Naive B cell (primary cell): Measurements from ENCODE around the gene GADD45G. TPM values are rescaled to one million over a fixed set of nuclear protein-coding genes. Genes with fewer than 3 reads are reported as not detected.

Experiments used
- ATAC-seq, 2 donors: fragments of 150-1000 bp; cut with Tn5 transposase; 2 replicates each; pipeline ENCODE4 v1.10.0; 2021; ENCODE audit warnings: low read depth in 2 of 2, mild to moderate bottlenecking in 2 of 2, moderate library complexity in 2 of 2
- DNase-seq: peaks from one replicate; pipeline ENCODE4 v3.0.0; 2022
- H3K27ac Mint-ChIP-seq, 6 donors: one replicate each; pipeline ENCODE4 v1.8.0; 2020 to 2022; ENCODE audit warnings: mild to moderate bottlenecking in 6 of 6, mixed read lengths in 6 of 6, moderate library complexity in 5 of 6, inconsistent platforms in 2 of 6
- H3K27me3 Mint-ChIP-seq, 3 donors: one replicate each; pipeline ENCODE4 v1.8.0; 2021 to 2022; ENCODE audit warnings: mixed read lengths in 3 of 3, mild to moderate bottlenecking in 1 of 3
- H3K36me3 Mint-ChIP-seq, 2 donors: one replicate each; pipeline ENCODE4 v1.8.0; 2020 to 2022; ENCODE audit warnings: mixed read lengths in 2 of 2, inconsistent platforms in 1 of 2, mild to moderate bottlenecking in 1 of 2
- H3K4me1 Mint-ChIP-seq, 3 donors: one replicate each; pipeline ENCODE4 v1.8.0; 2020 to 2022; ENCODE audit warnings: mixed read lengths in 3 of 3, inconsistent platforms in 1 of 3, mild to moderate bottlenecking in 1 of 3, moderate library complexity in 1 of 3
- H3K4me3 Mint-ChIP-seq, 8 donors: one replicate each; pipeline ENCODE4 v1.8.0; 2020 to 2022; ENCODE audit warnings: mild to moderate bottlenecking in 8 of 8, mixed read lengths in 8 of 8, moderate library complexity in 8 of 8, inconsistent platforms in 2 of 8
- H3K9me3 Mint-ChIP-seq, 7 donors: one replicate each; pipeline ENCODE4 v1.8.0; 2020 to 2022; ENCODE audit warnings: mixed read lengths in 7 of 7, mild to moderate bottlenecking in 5 of 7, inconsistent platforms in 2 of 7, moderate library complexity in 1 of 7
- polyA plus RNA-seq, 6 donors: library from polyadenylated mRNA; unstranded; fragments of 300-500 nt; fragmentation: Illumina TruSeq; gene quantifications; one replicate each; pipeline ENCODE4 v1.2.3, GENCODE V29; 2021; ENCODE audit warnings: low read depth in 6 of 6

The GADD45G gene
- polyA plus RNA-seq, 6 donors from 2014 or later: 0.32 to 3.1 (median 0.96) TPM; not detected in 1

DNA sequence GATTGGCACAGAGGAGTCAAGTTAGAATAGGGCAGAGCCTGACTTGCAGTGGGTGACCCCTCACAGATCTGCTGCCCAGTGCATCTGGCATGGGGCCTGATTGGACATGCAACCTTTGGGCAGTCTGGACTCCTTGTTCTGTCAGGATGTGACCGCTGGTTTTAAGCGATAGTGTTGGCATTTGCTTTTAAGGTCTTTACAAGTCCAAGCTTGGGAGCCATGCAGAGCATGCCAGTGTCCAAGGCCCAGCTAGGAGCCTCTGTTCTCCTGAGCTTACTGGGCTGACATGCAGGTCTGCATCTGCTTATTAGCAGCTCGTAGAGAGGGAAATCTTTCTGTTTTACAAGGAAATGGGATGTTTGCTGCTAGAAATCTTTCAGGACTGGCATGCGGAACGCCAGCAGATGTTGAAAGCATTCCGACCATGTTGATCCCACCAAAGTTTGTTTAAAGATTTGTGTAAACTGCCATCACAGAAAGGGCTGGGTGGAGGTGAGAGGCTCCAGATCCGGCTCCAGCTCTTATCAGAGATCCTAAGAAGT lies 27.5 kb downstream of the GADD45G start:
- Mint-ChIP-seq H3K4me1 (no peaks in the 10 kb centered on the region), H3K27ac (no peak overlapping the region), H3K4me3 (no peak overlapping the region), H3K27me3 (peaks cover 0 to 8% (median 4%) of the 10 kb centered on the region in 3 donors), H3K9me3 (no peaks in the 10 kb centered on the region), H3K36me3 (no peaks in the 10 kb centered on the region)
- DNase-seq (no peak), ATAC-seq (no peak)

- H3K27ac Mint-ChIP-seq: peak overlapping the region in 1 of 6 donors; percentile 59
- H3K36me3 Mint-ChIP-seq: no peaks in the 10 kb centered on the region
- DNase-seq: no peak
- no peaks in the 10 kb centered on the region for H3K9me3 Mint-ChIP-seq
- peaks cover 0 to 8% (median 4%) of the 10 kb centered on the region in 3 donors for H3K27me3 Mint-ChIP-seq
- H3K4me3 Mint-ChIP-seq: no peak overlapping the region
- no peaks in the 10 kb centered on the region for H3K4me1 Mint-ChIP-seq
- ATAC-seq: no peak
Observed at GRCh38 chr9:89632736-89633135, 27.9 kb downstream of the GADD45G start.

GRCh38 chr9:89633404-89633803 lies 28.6 kb downstream of the GADD45G start:
- H3K36me3 Mint-ChIP-seq: no peaks in the 10 kb centered on the region
- H3K27me3 Mint-ChIP-seq: peaks cover 0 to 8% (median 4%) of the 10 kb centered on the region in 3 donors
- H3K4me3 Mint-ChIP-seq: no peak overlapping the region
- no peaks in the 10 kb centered on the region for H3K4me1 Mint-ChIP-seq
- H3K9me3 Mint-ChIP-seq: no peaks in the 10 kb centered on the region
- H3K27ac Mint-ChIP-seq: no peak overlapping the region
- ATAC-seq: no peak
- no peak for DNase-seq

GRCh38 chr9:89633920-89634319 lies 29.1 kb downstream of the GADD45G start:
- Mint-ChIP-seq H3K27ac (no peak overlapping the region), H3K4me1 (no peaks in the 10 kb centered on the region), H3K36me3 (no peaks in the 10 kb centered on the region), H3K27me3 (peaks cover 0 to 8% (median 8%) of the 10 kb centered on the region in 3 donors), H3K9me3 (no peaks in the 10 kb centered on the region), H3K4me3 (no peak overlapping the region)
- no peak for DNase-seq
- no peak for ATAC-seq

DNA sequence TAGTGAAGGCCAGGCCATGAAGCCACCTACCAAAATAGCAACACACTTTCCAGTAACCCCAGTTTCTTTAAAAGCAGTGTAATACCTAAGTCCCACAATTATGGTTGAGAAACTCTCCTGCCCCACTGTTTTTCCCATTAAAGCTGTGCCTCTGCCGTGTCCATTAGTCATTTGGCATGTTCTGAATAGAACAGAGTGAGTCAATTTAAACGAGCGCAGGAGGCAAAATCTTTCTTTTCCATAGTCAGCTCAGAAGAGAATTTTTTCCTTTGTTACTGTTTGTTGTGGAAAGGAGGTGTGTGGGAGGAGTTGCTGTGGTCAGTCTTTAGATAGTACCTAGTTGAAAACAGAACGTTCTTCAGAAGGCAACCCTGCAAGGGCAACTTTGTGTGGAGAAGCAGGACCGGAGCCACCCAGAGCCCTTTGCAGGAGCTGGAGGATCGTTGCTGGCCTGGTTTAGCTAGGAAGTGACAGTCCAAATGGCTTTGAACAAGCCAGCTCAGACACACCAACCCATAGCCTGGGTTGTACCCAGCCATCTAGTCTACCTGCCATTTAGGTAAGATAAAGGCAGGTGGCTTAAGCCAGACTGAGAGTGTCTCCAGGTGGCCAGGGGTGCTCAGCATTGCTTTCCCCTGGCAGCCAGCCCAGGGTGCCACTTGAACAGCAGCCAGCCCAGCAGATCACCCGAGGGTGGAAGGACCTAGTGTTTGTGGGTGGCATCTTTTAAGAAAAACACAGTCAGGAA lies 30.4 kb downstream of the GADD45G start:
- no peak overlapping the region for H3K27ac Mint-ChIP-seq
- ATAC-seq (no peak), DNase-seq (no peak)
- H3K9me3 Mint-ChIP-seq: no peaks in the 10 kb centered on the region
- H3K4me3 Mint-ChIP-seq: no peak overlapping the region
- H3K27me3 Mint-ChIP-seq: peaks cover 0 to 8% (median 4%) of the 10 kb centered on the region in 3 donors
- no peaks in the 10 kb centered on the region for H3K36me3 Mint-ChIP-seq
- H3K4me1 Mint-ChIP-seq: no peaks in the 10 kb centered on the region

DNA sequence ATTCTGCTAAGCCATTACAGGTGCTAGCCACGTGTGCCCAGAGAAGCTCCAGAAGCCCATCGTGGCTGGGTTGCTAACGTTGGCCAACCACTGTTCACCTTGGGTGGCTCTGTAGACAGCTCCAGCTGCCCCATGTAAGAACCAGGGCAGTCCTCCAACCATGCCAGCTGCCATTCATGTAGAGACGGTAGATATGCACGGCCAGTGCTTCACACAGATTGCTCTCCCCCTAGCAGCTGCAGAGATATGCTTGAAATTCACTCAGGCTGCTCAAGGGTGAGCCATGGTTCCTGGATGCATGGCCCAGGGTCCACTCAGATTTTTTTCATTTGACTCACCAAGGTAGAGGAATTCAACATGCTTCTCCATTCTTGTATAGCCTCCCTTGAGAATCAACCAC lies 31.0 kb downstream of the GADD45G start:
- ATAC-seq: no peak
- H3K4me1 Mint-ChIP-seq: no peaks in the 10 kb centered on the region
- H3K27me3 Mint-ChIP-seq: peaks cover 0 to 8% (median 4%) of the 10 kb centered on the region in 3 donors
- H3K9me3 Mint-ChIP-seq: no peaks in the 10 kb centered on the region
- DNase-seq: no peak
- H3K4me3 Mint-ChIP-seq: no peak overlapping the region
- H3K36me3 Mint-ChIP-seq: no peaks in the 10 kb centered on the region
- H3K27ac Mint-ChIP-seq: peak overlapping the region in 2 of 6 donors; percentile 33 to 38

- Mint-ChIP-seq H3K4me3 (no peak overlapping the region), H3K36me3 (no peaks in the 10 kb centered on the region), H3K4me1 (no peaks in the 10 kb centered on the region), H3K27ac (no peak overlapping the region), H3K9me3 (no peaks in the 10 kb centered on the region), H3K27me3 (peaks cover 0 to 8% (median 4%) of the 10 kb centered on the region in 3 donors)
- ATAC-seq (no peak), DNase-seq (no peak)
Observed at GRCh38 chr9:89637787-89638186, 33.0 kb downstream of the GADD45G start.

DNA sequence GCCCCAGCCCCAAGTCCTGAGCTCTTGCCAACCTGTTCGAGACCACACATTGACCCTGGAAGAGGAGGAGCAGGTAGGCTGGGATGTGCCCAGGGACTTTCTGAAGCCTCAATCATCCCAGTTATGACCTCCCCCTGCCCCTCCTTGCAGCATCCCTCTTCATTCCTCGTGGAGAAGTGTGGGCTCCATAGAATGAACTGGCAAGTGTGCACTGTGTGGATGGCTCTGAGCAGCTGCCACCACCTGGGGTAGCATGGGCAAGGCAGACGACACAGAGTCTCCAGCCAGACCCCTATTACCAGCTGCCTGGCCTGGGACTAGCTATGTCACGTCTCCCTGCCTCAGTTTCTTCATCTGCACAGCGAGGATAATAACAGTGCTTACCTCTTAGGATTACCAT lies 33.5 kb downstream of the GADD45G start:
- DNase-seq (no peak), ATAC-seq (no peak)
- H3K4me1 Mint-ChIP-seq: no peaks in the 10 kb centered on the region
- H3K4me3 Mint-ChIP-seq: no peak overlapping the region
- H3K27me3 Mint-ChIP-seq: peaks cover 0 to 8% (median 4%) of the 10 kb centered on the region in 3 donors
- H3K27ac Mint-ChIP-seq: peak overlapping the region in 1 of 6 donors; percentile 26
- H3K36me3 Mint-ChIP-seq: no peaks in the 10 kb centered on the region
- H3K9me3 Mint-ChIP-seq: no peaks in the 10 kb centered on the region

DNA sequence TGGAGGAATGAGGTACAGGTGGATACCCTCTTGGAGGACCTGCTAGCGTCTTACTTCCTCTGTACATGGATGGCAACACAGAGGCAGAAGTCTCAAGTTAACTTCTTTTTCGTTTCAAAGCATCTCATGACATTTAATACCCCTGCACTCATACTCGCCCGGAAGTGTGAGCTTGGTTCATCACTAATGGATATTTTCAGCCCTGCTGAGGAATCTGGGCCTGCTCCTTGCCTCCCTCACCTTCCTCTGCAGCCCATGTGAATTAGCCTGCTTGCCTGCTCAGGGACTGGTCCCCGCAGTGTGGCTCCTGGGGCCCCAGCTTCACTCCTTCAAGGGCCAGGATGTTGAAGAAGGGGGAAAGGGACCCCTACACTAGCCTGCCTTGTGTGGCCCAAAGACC lies 34.1 kb downstream of the GADD45G start:
- no peaks in the 10 kb centered on the region for H3K36me3 Mint-ChIP-seq
- DNase-seq (no peak), ATAC-seq (no peak)
- H3K9me3 Mint-ChIP-seq: no peaks in the 10 kb centered on the region
- no peak overlapping the region for H3K4me3 Mint-ChIP-seq
- no peaks in the 10 kb centered on the region for H3K4me1 Mint-ChIP-seq
- no peak overlapping the region for H3K27ac Mint-ChIP-seq
- peaks cover 0 to 7% (median 4%) of the 10 kb centered on the region in 3 donors for H3K27me3 Mint-ChIP-seq

GRCh38 chr9:89639367-89639795 lies 34.6 kb downstream of the GADD45G start:
- Mint-ChIP-seq H3K4me3 (no peak overlapping the region), H3K27me3 (peaks cover 0 to 6% (median 4%) of the 10 kb centered on the region in 3 donors), H3K9me3 (no peaks in the 10 kb centered on the region), H3K4me1 (no peaks in the 10 kb centered on the region), H3K36me3 (no peaks in the 10 kb centered on the region), H3K27ac (no peak overlapping the region)
- DNase-seq (no peak), ATAC-seq (no peak)

DNA sequence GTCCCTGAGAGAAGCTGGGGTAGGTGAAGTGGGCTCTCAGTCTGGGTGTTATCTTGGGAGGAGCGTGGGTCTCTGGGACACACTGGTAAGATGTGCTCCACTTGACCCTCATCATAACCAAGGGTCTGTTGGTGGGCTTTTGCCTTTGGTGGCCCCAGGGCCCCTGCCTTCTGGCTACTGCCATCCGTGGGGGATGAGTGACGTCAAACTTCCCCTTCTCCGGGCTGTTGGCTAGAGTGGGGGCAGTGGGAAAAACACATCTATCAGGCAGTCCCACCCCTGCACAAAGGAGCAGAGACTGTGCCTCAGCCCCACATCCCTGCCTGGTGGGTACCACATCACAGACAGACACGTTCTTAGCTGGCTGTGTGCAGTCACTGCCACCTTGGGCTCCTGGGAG lies 35.1 kb downstream of the GADD45G start:
- ATAC-seq: no peak
- no peaks in the 10 kb centered on the region for H3K36me3 Mint-ChIP-seq
- peaks cover 0 to 6% (median 4%) of the 10 kb centered on the region in 3 donors for H3K27me3 Mint-ChIP-seq
- peaks cover 0 to 5% (median 0%) of the 10 kb centered on the region in 7 donors for H3K9me3 Mint-ChIP-seq
- H3K27ac Mint-ChIP-seq: peak overlapping the region in 1 of 6 donors; percentile 87
- no peaks in the 10 kb centered on the region for H3K4me1 Mint-ChIP-seq
- DNase-seq: no peak
- H3K4me3 Mint-ChIP-seq: no peak overlapping the region

GRCh38 chr9:89640361-89640760 lies 35.5 kb downstream of the GADD45G start:
- Mint-ChIP-seq H3K27me3 (peaks cover 0 to 6% (median 4%) of the 10 kb centered on the region in 3 donors), H3K27ac (no peak overlapping the region), H3K36me3 (peaks cover 0 to 2% of the 10 kb centered on the region in 2 donors), H3K9me3 (peaks cover 0 to 5% (median 0%) of the 10 kb centered on the region in 7 donors), H3K4me1 (no peaks in the 10 kb centered on the region), H3K4me3 (no peak overlapping the region)
- DNase-seq (no peak), ATAC-seq (no peak)

- Mint-ChIP-seq H3K36me3 (peaks cover 0 to 4% of the 10 kb centered on the region in 2 donors), H3K27ac (peak overlapping the region in 1 of 6 donors; percentile 54), H3K4me1 (no peaks in the 10 kb centered on the region), H3K9me3 (peaks cover 0 to 7% (median 0%) of the 10 kb centered on the region in 7 donors), H3K4me3 (no peak overlapping the region), H3K27me3 (peaks cover 0 to 6% (median 4%) of the 10 kb centered on the region in 3 donors)
- ATAC-seq (no peak), DNase-seq (no peak)
Observed at GRCh38 chr9:89640801-89641200, 36.0 kb downstream of the GADD45G start.

GRCh38 chr9:89641980-89642379 lies 37.2 kb downstream of the GADD45G start:
- ATAC-seq (no peak), DNase-seq (no peak)
- Mint-ChIP-seq H3K27me3 (peaks cover 3 to 12% (median 4%) of the 10 kb centered on the region in 3 donors), H3K4me3 (no peak overlapping the region), H3K4me1 (no peaks in the 10 kb centered on the region), H3K36me3 (peaks cover 0 to 4% of the 10 kb centered on the region in 2 donors), H3K27ac (peak overlapping the region in 1 of 6 donors; percentile 42), H3K9me3 (peaks cover 0 to 12% (median 0%) of the 10 kb centered on the region in 7 donors)
